MM.1S (cell line): ENCODE results near the gene NRP2.

Experiments
- CTCF ChIP-seq: fragments of 300-600 bp; sonication (generic); IDR thresholded peaks from 2 replicates; pipeline ENCODE4 v1.5.1; 2016; ENCODE audit warnings: antibody characterized with exemption, low read length, mixed read lengths
- EZH2 ChIP-seq: fragments of 300-600 bp; sonication (generic); optimal IDR thresholded peaks from 2 replicates; pipeline ENCODE3; 2017; ENCODE audit warnings: low read depth, mild to moderate bottlenecking, antibody characterized with exemption, low read length, mixed read lengths

GRCh38 chr2:205728366-205728765 is 46.1 kb downstream of the NRP2 start:
- no peak for TF ChIP-seq EZH2
- TF ChIP-seq CTCF = no peak
